ENCODE results near the gene ENPP4.

GRCh38 chr6:46186583-46186982 lies 56.8 kb downstream of the ENPP4 start:
- no peak for TF ChIP-seq CTCF (IDR thresholded peaks at IDR 0.05)
- no peak for TF ChIP-seq POLR2A (IDR thresholded peaks at IDR 0.05)
- TF ChIP-seq POLR2AphosphoS5 (IDR thresholded peaks at IDR 0.05) = no peak

Data from sigmoid colon (tissue), 4 donors.